HCT116 (cell line): Measurements from ENCODE around the gene ABCB1. TPM values are rescaled to one million over a fixed set of nuclear protein-coding genes. Genes with fewer than 3 reads are reported as not detected.

ENCODE experiments used
- ATAC-seq: fragments of 200-7000 bp; cut with Tn5 transposase; 2 replicates; pipeline ENCODE4 v1.9.1; 2020; ENCODE audit warnings: mild to moderate bottlenecking, moderate library complexity
- BruUV-seq: library from RNA; stranded (reverse); fragments of 400-500 nt; replicated peaks from 2 replicates; lab custom pipeline; 2021; lab: Mats Ljungman, UMichigan
- CTCF ChIA-PET: fragments of 300-600 bp; sonication (Branson Sonifier 250); formaldehyde crosslinking; loops from one replicate; lab custom pipeline; 2021; ENCODE audit warnings: antibody characterized with exemption; lab: Charles Lee
- POLR2A ChIA-PET: fragments of 300-600, 350-600 bp; sonication (Branson Sonifier 250); formaldehyde crosslinking; loops from one replicate; lab custom pipeline; 2021; ENCODE audit warnings: antibody characterized with exemption; lab: Charles Lee
- RAD21 ChIA-PET, 2 experiments: fragments of 300-600 bp; sonication (Branson Sonifier 250); formaldehyde crosslinking; loops; one replicate each; lab custom pipeline; 2023; ENCODE audit warnings: low total read pairs in 2 of 2; ENCODE audit not compliant: uncharacterized antibody in 2 of 2, unreplicated experiment in 2 of 2, low non-redundant PET in 1 of 2; lab: Charles Lee
- DNase-seq: peaks from one replicate; pipeline ENCODE4 v3.0.0-alpha.2; 2010; ENCODE audit warnings: low read depth, low spot score
- H2AFZ ChIP-seq: fragments of 200-600 bp; shearing (Covaris generic), sonication (generic); 2 replicates; pipeline ENCODE4 v1.6.1; 2017; ENCODE audit warnings: low read depth, mixed run types, mixed read lengths, antibody characterized with exemption, low read length; ENCODE audit not compliant: poor library complexity, severe bottlenecking
- H3K27ac ChIP-seq: 2 replicates; pipeline ENCODE4 v1.5.1; 2012; ENCODE audit warnings: low read depth, low read length
- H3K27me3 ChIP-seq: fragments of 200-600 bp; sonication (generic); 2 replicates; pipeline ENCODE4 v1.6.1; 2016; ENCODE audit warnings: mixed run types, low read length, mixed read lengths; ENCODE audit not compliant: insufficient read depth
- H3K36me3 ChIP-seq, 2 experiments: fragments of 200-500 bp in 1 of 2; fragments of 200-600 bp in 1 of 2; sonication (Bioruptor generic) in 1 of 2; sonication (generic) in 1 of 2; 2 replicates each; pipeline versions ENCODE4 v1.5.1 to v1.6.1; 2014 to 2016; ENCODE audit warnings: low read length in 2 of 2, inconsistent platforms in 1 of 2, mixed read lengths in 1 of 2, mixed run types in 1 of 2; ENCODE audit not compliant: insufficient read depth in 2 of 2, control insufficient read depth in 1 of 2
- H3K4me1 ChIP-seq, 2 experiments: fragments of 200-600 bp in 1 of 2; sonication (generic) in 1 of 2; 2 replicates each; pipeline versions ENCODE4 v1.5.1 to v1.6.1; 2012 to 2017; ENCODE audit warnings: low read length in 2 of 2, inconsistent platforms in 1 of 2, mild to moderate bottlenecking in 1 of 2, mixed read lengths in 1 of 2, mixed run types in 1 of 2, moderate library complexity in 1 of 2; ENCODE audit not compliant: insufficient read depth in 2 of 2, control insufficient read depth in 1 of 2
- H3K4me2 ChIP-seq: fragments of 200-600 bp; sonication (generic); 2 replicates; pipeline ENCODE4 v1.6.1; 2017; ENCODE audit warnings: mixed run types, low read length, mixed read lengths
- H3K4me3 ChIP-seq, 2 experiments: fragments of 200-600 bp in 1 of 2; sonication (generic) in 1 of 2; replicated peaks in 1 of 2; 2 replicates each; pipeline ENCODE4 v1.5.1; 2011 to 2016; ENCODE audit warnings: low read length in 2 of 2, control low read depth in 1 of 2, low read depth in 1 of 2, mild to moderate bottlenecking in 1 of 2, mixed read lengths in 1 of 2, mixed run types in 1 of 2
- H3K79me2 ChIP-seq: fragments of 200-600 bp; sonication (generic); 2 replicates; pipeline ENCODE4 v1.6.1; 2017; ENCODE audit warnings: mild to moderate bottlenecking, mixed run types, low read length, moderate library complexity, mixed read lengths; ENCODE audit not compliant: insufficient read depth
- H3K9ac ChIP-seq: fragments of 200-600 bp; sonication (generic); 2 replicates; pipeline ENCODE4 v1.6.1; 2016; ENCODE audit warnings: low read length, mixed read lengths
- H3K9me2 ChIP-seq: fragments of 200-600 bp; sonication (generic), shearing (Covaris generic); 2 replicates; pipeline ENCODE4 v1.6.1; 2017; ENCODE audit warnings: mixed run types, mild to moderate bottlenecking, moderate library complexity; ENCODE audit not compliant: insufficient read depth
- H3K9me3 ChIP-seq, 2 experiments: fragments of 200-500 bp in 1 of 2; fragments of 200-600 bp in 1 of 2; sonication (Bioruptor generic) in 1 of 2; sonication (generic) in 1 of 2; 2 replicates each; pipeline ENCODE4 v1.6.1; 2014 to 2017; ENCODE audit warnings: low read length in 2 of 2, mixed read lengths in 2 of 2, inconsistent platforms in 1 of 2, low read depth in 1 of 2, mild to moderate bottlenecking in 1 of 2, mixed run types in 1 of 2, moderate library complexity in 1 of 2; ENCODE audit not compliant: control insufficient read depth in 1 of 2, insufficient read depth in 1 of 2
- H4K20me1 ChIP-seq: fragments of 200-600 bp; sonication (generic), shearing (Covaris generic); 2 replicates; pipeline ENCODE4 v1.6.1; 2017; ENCODE audit warnings: mixed run types, mild to moderate bottlenecking, moderate library complexity; ENCODE audit not compliant: insufficient read depth
- EZH2 ChIP-seq: fragments of 200-600 bp; sonication (generic); IDR thresholded peaks from 2 replicates; pipeline ENCODE4 v1.6.1; 2017; ENCODE audit warnings: antibody characterized with exemption, mixed run types
- EZH2phosphoT487 ChIP-seq: fragments of 200-600 bp; IDR thresholded peaks from 2 replicates; pipeline ENCODE4 v1.6.1; 2018; ENCODE audit warnings: antibody characterized with exemption, borderline replicate concordance
- FOSL1 ChIP-seq: IDR thresholded peaks from 2 replicates; pipeline ENCODE4 v1.6.1; 2012; ENCODE audit warnings: low read depth
- POLR2A ChIP-seq: IDR thresholded peaks from 2 replicates; pipeline ENCODE4 v1.7.0; 2011; ENCODE audit warnings: borderline replicate concordance; ENCODE audit not compliant: insufficient read depth, insufficient read length; ENCODE audit errors: extremely low read depth
- SIN3A ChIP-seq: IDR thresholded peaks from 2 replicates; pipeline ENCODE4 v1.6.1; 2012; ENCODE audit warnings: low read depth
- SP1 ChIP-seq: IDR thresholded peaks from 2 replicates; pipeline ENCODE4 v1.6.1; 2012; ENCODE audit warnings: low read depth
- ZFX ChIP-seq: fragments of 450-650 bp; IDR thresholded peaks from 2 replicates; pipeline ENCODE4 v1.6.1; 2017
- ZNF274 ChIP-seq: fragments of 200-500 bp; sonication (Bioruptor generic); IDR thresholded peaks from 2 replicates; pipeline ENCODE4 v1.6.1; 2014; ENCODE audit warnings: mild to moderate bottlenecking, low read depth, low read length, inconsistent platforms
- intact Hi-C: fragments of 100-400 bp; cut with micrococcal nuclease; formaldehyde crosslinking; loops from 2 replicates; pipeline ENCODE4 v1.10.0; 2022
- total RNA-seq: library from RNA; stranded (reverse); gene quantifications from one replicate; pipeline ENCODE4 v1.2.1, GENCODE V29; 2021; ENCODE audit not compliant: unreplicated experiment
- TF ChIP-seq, protein P1 (sequence below): IDR thresholded peaks from 2 replicates; pipeline ENCODE4 v1.6.1; 2011; ENCODE audit warnings: mild to moderate bottlenecking, low read length, moderate library complexity; ENCODE audit not compliant: insufficient replicate concordance; ENCODE audit errors: extremely low read depth
- TF ChIP-seq, protein P2 (sequence below), 3 experiments: fragments of 200-600 bp in 1 of 3; sonication (generic) in 1 of 3; IDR thresholded peaks in 2 of 3; conservative IDR thresholded peaks in 1 of 3; 2 replicates each; pipeline ENCODE4 v1.5.1; 2012 to 2017; ENCODE audit warnings: low read depth in 2 of 3, low read length in 2 of 3, antibody characterized with exemption in 1 of 3, borderline replicate concordance in 1 of 3, control low read depth in 1 of 3, mild to moderate bottlenecking in 1 of 3, mixed read lengths in 1 of 3, mixed run types in 1 of 3, moderate library complexity in 1 of 3; ENCODE audit not compliant: insufficient read depth in 1 of 3

The ABCB1 gene
- total RNA-seq, 1 experiment from 2014 or later, result 1.8 TPM

DNA sequence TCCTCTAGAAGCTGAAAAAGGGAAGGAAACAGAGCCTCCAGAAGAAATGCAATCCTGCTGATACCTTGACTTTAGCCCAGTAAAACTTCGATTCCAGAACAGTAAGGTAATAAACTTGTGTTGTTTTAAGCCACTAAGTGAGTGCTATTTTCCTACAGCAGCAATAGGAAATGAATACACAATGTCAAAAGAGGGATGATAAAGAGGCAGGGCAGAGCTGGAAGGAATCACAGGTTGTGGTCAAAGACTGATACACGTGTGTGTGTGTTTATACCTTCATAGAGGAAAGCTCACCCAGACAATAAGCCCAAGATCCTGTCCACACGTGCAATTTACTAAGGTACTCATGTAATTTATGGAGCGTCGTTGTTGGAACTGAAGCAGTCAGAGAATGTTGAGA, 9.5 kb downstream of the ABCB1 start:
- Histone ChIP-seq H3K4me3 (no peak overlapping the region), H3K4me2 (no peak overlapping the region), H3K4me1 (no peaks in the 10 kb centered on the region), H3K9ac (no peak overlapping the region), H3K9me3 (no peaks in the 10 kb centered on the region), H2AFZ (no peak overlapping the region), H3K27me3 (no peaks in the 10 kb centered on the region), H3K27ac (no peak overlapping the region), H3K36me3 (no peaks in the 10 kb centered on the region), H3K79me2 (no peaks in the 10 kb centered on the region), H3K9me2 (no peaks in the 10 kb centered on the region), H4K20me1 (no peaks in the 10 kb centered on the region)
- DNase-seq (no peak), ATAC-seq (no peak)
- no TSS peak for BruUV-seq
- ChIA-PET RAD21 (no interaction called here), POLR2A (no interaction called here), CTCF (no interaction called here)
- TF ChIP-seq, protein P1, sequence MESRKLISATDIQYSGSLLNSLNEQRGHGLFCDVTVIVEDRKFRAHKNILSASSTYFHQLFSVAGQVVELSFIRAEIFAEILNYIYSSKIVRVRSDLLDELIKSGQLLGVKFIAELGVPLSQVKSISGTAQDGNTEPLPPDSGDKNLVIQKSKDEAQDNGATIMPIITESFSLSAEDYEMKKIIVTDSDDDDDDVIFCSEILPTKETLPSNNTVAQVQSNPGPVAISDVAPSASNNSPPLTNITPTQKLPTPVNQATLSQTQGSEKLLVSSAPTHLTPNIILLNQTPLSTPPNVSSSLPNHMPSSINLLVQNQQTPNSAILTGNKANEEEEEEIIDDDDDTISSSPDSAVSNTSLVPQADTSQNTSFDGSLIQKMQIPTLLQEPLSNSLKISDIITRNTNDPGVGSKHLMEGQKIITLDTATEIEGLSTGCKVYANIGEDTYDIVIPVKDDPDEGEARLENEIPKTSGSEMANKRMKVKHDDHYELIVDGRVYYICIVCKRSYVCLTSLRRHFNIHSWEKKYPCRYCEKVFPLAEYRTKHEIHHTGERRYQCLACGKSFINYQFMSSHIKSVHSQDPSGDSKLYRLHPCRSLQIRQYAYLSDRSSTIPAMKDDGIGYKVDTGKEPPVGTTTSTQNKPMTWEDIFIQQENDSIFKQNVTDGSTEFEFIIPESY, result no peak
- TF ChIP-seq EZH2phosphoT487 (no peak), SIN3A (no peak), ZFX (no peak), SP1 (no peak), POLR2A (no peak), ZNF274 (no peak), EZH2 (no peak), FOSL1 (no peak)
- TF ChIP-seq, protein P2, sequence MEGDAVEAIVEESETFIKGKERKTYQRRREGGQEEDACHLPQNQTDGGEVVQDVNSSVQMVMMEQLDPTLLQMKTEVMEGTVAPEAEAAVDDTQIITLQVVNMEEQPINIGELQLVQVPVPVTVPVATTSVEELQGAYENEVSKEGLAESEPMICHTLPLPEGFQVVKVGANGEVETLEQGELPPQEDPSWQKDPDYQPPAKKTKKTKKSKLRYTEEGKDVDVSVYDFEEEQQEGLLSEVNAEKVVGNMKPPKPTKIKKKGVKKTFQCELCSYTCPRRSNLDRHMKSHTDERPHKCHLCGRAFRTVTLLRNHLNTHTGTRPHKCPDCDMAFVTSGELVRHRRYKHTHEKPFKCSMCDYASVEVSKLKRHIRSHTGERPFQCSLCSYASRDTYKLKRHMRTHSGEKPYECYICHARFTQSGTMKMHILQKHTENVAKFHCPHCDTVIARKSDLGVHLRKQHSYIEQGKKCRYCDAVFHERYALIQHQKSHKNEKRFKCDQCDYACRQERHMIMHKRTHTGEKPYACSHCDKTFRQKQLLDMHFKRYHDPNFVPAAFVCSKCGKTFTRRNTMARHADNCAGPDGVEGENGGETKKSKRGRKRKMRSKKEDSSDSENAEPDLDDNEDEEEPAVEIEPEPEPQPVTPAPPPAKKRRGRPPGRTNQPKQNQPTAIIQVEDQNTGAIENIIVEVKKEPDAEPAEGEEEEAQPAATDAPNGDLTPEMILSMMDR (IDR thresholded peaks at IDR 0.05 in 2 of 3, conservative IDR thresholded peaks at IDR 0.05 in 1 of 3; ENCODE audit: borderline replicate concordance in 1 of 3, insufficient read depth in 1 of 3, low read depth in 2 of 3, low read length in 2 of 3), result no peak
- intact Hi-C loops, result no loop called here
